Fibroblast of skin of right biceps (primary cell): ENCODE data around the gene GLP2R.
"Not testable (repeated sequence)": the region's sequence is repeated elsewhere in the genome, so short reads cannot be mapped to it uniquely, and the experiment has no call there.

Source experiments
- DNase-seq: peaks from one replicate; pipeline ENCODE4 v3.0.0-alpha.2; 2013

Gene GLP2R

DNA sequence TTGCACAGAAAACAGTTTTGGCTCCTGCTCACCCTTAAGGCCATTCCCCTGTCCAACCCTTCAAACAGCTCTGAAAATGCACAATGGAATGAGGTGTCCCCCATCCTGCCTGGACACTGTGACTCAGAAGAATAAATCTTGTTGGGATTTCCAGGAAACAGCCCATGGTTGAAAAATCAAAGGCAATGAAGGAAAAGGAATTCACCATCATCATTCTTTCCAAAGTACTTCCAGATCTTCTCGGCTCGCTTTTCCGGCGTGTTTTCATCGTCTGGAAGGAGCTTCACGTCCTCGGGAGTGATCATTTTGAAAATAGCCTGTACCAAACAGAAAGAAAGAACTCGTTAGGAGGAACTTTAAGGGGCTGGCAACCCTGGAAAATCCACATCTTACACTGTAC lies 75.1 kb downstream of the GLP2R start:
- peak; percentile 93 for DNase-seq

DNA sequence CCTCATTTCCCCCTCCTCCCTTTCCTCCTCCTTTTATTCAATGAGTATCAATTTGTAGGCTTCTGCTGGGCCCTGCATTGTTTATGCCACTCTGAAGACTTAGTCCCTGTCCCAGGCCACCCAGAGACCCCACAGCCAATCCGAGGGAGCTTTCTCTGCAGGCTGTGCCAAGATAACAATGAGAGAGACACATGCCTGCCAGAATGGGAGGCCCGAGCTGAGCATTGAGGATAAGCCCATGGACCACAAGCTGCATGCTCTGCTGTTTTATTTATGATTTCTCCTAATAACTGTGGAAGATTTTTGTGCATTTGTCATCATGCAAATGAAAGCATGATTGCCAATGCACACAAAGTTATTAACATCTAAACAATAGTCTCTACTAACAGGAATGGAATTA lies 76.4 kb downstream of the GLP2R start:
- peak; percentile 40 for DNase-seq

- DNase-seq, result no peak
These were observed 78.8 kb downstream of the GLP2R start for GRCh38 chr17:9904277-9905077.

DNA sequence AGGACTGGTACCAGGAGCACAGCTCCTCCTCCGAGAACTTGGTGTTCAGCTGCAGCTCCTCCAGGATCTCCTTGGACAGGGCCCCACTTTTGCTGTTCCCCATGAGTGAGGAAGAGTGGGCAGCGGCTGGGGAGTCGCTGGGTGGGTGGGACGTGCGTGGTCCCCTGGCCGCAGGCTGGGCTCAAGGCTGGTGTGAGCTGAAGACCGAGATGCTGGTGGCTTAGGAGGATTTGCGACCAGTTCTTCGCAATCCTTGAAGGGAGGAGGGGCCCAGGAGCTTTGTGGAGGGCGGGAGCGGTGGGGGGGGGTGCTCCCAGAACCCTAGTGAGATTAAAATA lies 79.3 kb downstream of the GLP2R start, which contains the start of gene RCVRN:
Gene RCVRN, minus strand, starts transcription at position 194 of the 338 bp plus-strand sequence. Its CDS starts 91 bp downstream, at position 103.
- DNase-seq, result no peak

DNA sequence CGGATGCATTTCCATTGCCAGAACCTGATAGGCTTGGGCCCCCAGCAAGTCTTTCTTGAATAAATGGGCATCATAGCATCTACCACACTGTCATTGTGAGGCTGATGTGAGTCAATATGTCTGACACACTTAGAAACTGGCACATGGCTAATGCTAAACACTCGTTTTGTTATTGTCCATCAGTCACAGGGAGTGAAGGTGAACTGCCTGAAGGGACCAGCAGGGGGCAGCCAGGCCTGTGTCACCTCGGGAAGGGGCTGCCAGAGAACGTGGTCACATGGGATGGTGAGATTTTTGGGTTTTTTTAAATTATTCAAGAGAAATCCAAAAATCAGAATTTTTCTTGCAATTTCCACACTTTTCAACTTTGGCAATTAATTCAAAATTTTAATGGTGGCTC lies 80.2 kb downstream of the GLP2R start:
- peak; percentile 36 for DNase-seq

- DNase-seq, result no peak
These were observed 80.9 kb downstream of the GLP2R start for GRCh38 chr17:9906616-9907015.

DNA sequence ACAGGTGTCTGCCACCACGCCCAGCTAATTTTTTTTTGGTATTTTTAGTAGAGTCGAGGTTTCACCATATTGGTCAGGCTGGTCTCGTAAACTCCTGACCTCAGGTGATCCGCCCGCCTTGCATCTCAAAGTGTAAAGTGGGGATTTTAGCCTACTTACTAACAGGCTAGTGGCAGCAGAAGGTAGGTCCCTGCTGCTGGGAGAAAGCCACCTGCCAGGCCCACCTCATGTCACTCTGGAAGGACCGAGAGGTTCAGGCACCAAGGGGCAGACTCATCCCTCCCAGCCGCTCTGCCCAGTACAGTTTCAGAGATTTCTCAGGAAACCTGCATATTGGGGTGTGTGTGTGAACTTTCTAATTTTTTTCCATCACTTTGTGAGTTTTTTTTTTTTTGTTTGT lies 81.4 kb downstream of the GLP2R start:
- DNase-seq, result no peak

- no peak for DNase-seq
These were observed 82.3 kb downstream of the GLP2R start for GRCh38 chr17:9907883-9908648.

DNA sequence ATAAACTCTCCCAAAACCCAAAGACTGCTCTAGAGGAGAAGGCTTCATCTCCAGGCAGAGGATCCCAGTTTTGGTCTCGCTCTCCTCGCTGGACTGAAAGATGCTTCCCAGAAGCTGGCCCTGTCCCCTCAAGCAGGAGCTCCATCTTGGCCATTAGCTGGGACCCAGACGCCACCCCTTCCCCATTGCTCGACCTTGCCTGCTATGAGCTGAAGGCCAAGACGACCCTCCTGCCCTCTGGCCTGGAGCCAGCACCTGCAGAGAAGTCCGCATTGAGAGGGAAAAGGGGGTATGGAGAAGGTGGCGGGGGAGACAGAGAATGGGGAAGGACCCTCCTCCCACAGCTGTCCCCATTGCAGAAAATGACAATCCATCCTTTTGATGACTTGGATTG lies 82.9 kb downstream of the GLP2R start:
- DNase-seq, result no peak

GRCh38 chr17:9911089-9911488 lies 85.4 kb downstream of the GLP2R start:
- DNase-seq, result no peak

GRCh38 chr17:9912121-9913099 lies 86.7 kb downstream of the GLP2R start:
- peak; percentile 58 for DNase-seq

GRCh38 chr17:9913476-9913875 lies 87.8 kb downstream of the GLP2R start:
- no peak for DNase-seq

DNA sequence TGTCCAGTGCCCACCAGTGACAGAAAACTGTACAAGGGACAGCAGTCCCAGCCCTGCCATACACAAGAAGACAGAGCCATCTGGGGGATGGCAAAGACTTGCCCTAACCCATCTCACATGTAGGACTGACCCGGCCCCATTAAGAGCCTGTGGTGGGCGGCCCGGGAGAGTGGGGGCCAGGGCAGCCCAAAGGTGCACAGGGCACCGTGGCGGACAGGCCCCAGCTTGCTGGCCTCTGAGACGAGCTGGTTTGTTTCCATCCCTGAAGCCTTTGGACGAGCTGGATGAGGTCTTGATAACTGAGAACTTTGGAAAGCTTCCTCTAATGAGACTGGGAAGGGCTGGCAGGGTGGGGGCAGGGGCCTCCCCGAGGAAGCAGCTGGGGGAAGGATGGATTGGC lies 90.4 kb downstream of the GLP2R start:
- DNase-seq, result no peak

GRCh38 chr17:9917131-9917530 lies 91.4 kb downstream of the GLP2R start:
- DNase-seq, result no peak

- DNase-seq, result no peak
These were observed 92.1 kb downstream of the GLP2R start for GRCh38 chr17:9917801-9918200.

DNA sequence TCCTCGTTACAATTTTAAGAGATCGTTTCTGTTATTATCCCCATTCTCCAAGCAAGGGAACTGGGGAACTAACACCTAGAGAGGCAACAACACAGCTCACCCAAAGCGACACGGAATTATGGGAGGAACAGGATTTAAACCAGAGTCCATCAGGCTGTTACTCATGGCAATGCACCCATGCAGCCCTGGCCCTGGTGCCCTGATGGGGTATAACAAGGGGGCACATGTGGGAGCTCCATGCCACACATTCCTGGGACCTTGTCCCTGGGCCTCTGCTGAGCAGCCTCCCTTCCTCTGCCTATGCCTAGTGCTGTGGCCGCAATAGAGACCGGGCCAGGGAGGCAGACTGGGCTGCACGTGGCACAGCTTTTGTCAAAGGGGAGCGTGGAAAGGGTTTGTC lies 92.6 kb downstream of the GLP2R start:
- no peak for DNase-seq

GRCh38 chr17:9918804-9919352 lies 93.2 kb downstream of the GLP2R start:
- no peak for DNase-seq

DNA sequence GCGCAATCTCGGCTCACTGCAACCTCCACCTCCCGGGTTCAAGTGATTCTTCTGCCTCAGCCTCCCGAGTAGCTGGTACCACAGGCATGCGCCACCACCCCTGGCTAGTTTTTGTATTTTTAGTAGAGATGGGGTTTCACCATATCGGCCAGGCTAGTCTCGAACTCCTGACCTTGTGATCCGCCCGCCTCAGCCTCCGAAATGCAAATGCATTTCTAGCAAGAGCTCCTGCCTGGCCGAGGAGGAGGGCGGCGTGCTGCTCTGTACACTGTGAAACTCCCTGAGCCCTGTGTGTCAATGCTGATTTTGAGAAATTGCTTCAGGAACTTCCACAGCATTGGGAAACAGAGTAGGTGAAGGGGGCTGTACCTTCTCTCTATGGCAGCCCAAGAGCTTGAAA lies 95.5 kb downstream of the GLP2R start:
- not testable (repeated sequence) for DNase-seq

GRCh38 chr17:9922012-9922848 lies 96.5 kb downstream of the GLP2R start:
- no peak for DNase-seq

DNA sequence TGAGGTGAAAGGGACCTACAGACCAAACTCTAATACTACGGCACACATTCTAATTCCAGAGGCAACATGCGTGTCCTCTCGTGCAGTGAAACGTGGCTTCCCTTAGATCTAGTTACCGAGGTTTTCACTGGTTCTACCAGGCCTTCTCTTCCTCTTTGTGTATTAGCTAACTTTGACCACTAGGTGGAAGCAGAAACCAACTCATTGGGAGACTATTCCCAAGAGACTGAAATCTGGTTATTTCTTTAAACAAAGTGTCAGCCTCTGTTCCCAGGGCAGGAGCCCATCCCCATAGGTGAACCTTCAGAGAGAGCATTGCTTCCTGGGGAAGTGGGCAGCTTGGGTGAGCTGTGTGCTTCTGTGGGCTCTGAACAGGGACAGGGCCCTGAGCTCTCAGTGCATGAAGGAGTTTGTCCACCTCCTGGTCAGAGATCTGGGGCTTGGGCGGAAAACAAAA lies 99.0 kb downstream of the GLP2R start:
- DNase-seq, result peak; percentile 79

- no peak for DNase-seq
These were observed 99.7 kb downstream of the GLP2R start for GRCh38 chr17:9925457-9925856.
